ENCODE measurements around the gene METTL24. TPM values are rescaled to one million over a fixed set of nuclear protein-coding genes. Genes with fewer than 3 reads are reported as not detected.

The METTL24 gene
- total and polyA plus RNA-seq, 2 of the 8 experiments (the other 6 are each of a cell fraction or from before 2014, with no cell fraction given) = 0.30 to 0.39 TPM

DNA sequence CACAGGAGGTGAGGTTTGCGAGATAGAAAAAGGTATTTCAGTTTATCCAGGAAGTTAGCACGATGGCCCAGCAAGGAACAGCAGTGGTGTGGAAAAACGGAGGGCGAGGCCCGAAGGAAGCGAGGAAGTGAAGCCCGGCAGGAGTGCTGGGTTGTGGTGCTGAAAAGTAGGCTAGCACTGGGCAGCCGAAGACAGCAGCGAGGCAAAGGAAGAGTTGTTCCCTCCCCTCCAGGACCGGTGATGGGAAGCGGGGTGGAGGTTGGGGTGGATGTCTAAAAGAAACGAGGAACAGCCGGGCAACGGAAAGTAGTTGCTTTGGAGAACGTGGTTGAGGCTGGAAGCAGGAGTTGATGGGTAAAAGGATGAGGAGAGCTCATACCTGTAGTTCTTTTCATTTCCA lies 1.4 kb downstream of the METTL24 start:
- no peak overlapping the region; the same call in 1 of the 2 replicates for H4K8ac ChIP-seq (ENCODE audit: extremely low read depth, insufficient read depth, low read length)
- CTCF ChIA-PET (ENCODE audit: partially characterized antibody) = interaction anchor here (0.7 to 0.8 kb wide), 2 partner anchors 34 to 36 kb away, joined by 3 read pairs; no protein-coding TSS in a partner anchor
- H4K91ac ChIP-seq (replicated peaks; ENCODE audit: insufficient read length, low read length) = peak overlapping the region; percentile 12
- H4K20me1 ChIP-seq (replicated peaks in 1 of 2; ENCODE audit: control insufficient read depth in 1 of 2, insufficient read depth in 2 of 2, low read length in 2 of 2) = no peaks in the 10 kb centered on the region
- H3K4ac ChIP-seq (replicated peaks; ENCODE audit: insufficient read length, low read depth, low read length) = no peak overlapping the region
- no peak for DNase-seq (ENCODE audit: low read depth in 1 of 2, low spot score in 2 of 2)
- no peak overlapping the region; the same call in 1 of the 2 replicates for H3K18ac ChIP-seq (ENCODE audit: extremely low read depth, low read length)
- H3K79me1 ChIP-seq (ENCODE audit: low read depth, low read length) = no peaks in the 10 kb centered on the region
- peak overlapping the region; percentile 73 to 88; a peak in 3 of 4 replicates for H3K4me2 ChIP-seq (ENCODE audit: insufficient read depth in 1 of 2, low read depth in 2 of 2, low read length in 2 of 2)
- H2BK5ac ChIP-seq (ENCODE audit: low read depth, low read length) = 0 out of 2 replicates have a peak overlapping the region, but pooled peaks have one; percentile 30
- H3K9me3 ChIP-seq (ENCODE audit: insufficient read depth in 2 of 2, low read depth in 1 of 2, low read length in 1 of 2) = no peaks in the 10 kb centered on the region
- H2AK5ac ChIP-seq (ENCODE audit: low read depth, low read length) = peak overlapping the region; percentile 79; the same call in 1 of the 2 replicates
- WGBS, 2 experiments (ENCODE audit: extremely low coverage in 1 of 2, insufficient coverage in 1 of 2, insufficient read length in 1 of 2, insufficient replicate concordance in 2 of 2, low coverage in 1 of 2, low lambda C conversion rate in 2 of 2, missing lambda C conversion rate in 1 of 2) = 70% methylated on average over 15 of the region's 15 CpGs; no CpG with 5 or more reads in 1 of the 2 experiments
- H3K23ac ChIP-seq (ENCODE audit: insufficient read length) = no peak overlapping the region
- peak overlapping the region in 3 of 4 experiments; percentile 62 to 67 (median 65); a peak in 3 of 8 replicates for H3K4me3 ChIP-seq (ENCODE audit: extremely low read depth in 1 of 4, insufficient read depth in 2 of 4, low read depth in 3 of 4, low read length in 4 of 4)
- no peak overlapping the region for H3K14ac ChIP-seq (ENCODE audit: insufficient read length)
- no peak overlapping the region for H2BK15ac ChIP-seq (ENCODE audit: low read length)
- no peak overlapping the region; the same call in 1 of the 2 replicates for H2BK20ac ChIP-seq (ENCODE audit: low read length)
- no peak overlapping the region for H3K27ac ChIP-seq (ENCODE audit: low read depth, low read length)
- H3K36me3 ChIP-seq (ENCODE audit: control insufficient read depth in 2 of 4, insufficient read depth in 4 of 4, low read length in 3 of 4) = no peaks in the 10 kb centered on the region
- no peaks in the 10 kb centered on the region for H3K79me2 ChIP-seq (ENCODE audit: control insufficient read depth in 1 of 2, insufficient read depth in 2 of 2, low read length in 2 of 2)
- no peak overlapping the region for H2AFZ ChIP-seq (ENCODE audit: low read length)
- H3K23me2 ChIP-seq (ENCODE audit: low read depth, low read length) = peaks cover 4% of the 10 kb centered on the region; the same call in 1 of the 2 replicates
- no peak overlapping the region for H2BK12ac ChIP-seq (ENCODE audit: low read depth, low read length)
- no peak overlapping the region for H4K5ac ChIP-seq (ENCODE audit: insufficient read length, low read depth, low read length)
- H3K9ac ChIP-seq (replicated peaks in 1 of 4; ENCODE audit: extremely low read depth in 1 of 4, low read depth in 3 of 4, low read length in 3 of 4) = no peak overlapping the region
- TF ChIP-seq CBX8 (IDR thresholded peaks at IDR 0.05; ENCODE audit: borderline replicate concordance, low read depth, low read length) (no peak), SAP30 (IDR thresholded peaks at IDR 0.05; ENCODE audit: insufficient read depth, insufficient replicate concordance, low read length) (no peak)
- peaks cover 8 to 24% (median 18%) of the 10 kb centered on the region in 4 experiments for H3K27me3 ChIP-seq (replicated peaks in 1 of 4; ENCODE audit: control insufficient read depth in 3 of 4, extremely low read depth in 1 of 4, insufficient read depth in 3 of 4, low read length in 3 of 4)
- no peak overlapping the region for H2BK120ac ChIP-seq (replicated peaks; ENCODE audit: low read depth, low read length)
- H3K56ac ChIP-seq (replicated peaks; ENCODE audit: insufficient read length, low read depth, low read length) = no peak overlapping the region
- peaks cover 13 to 27% (median 23%) of the 10 kb centered on the region in 4 experiments for H3K4me1 ChIP-seq (replicated peaks in 1 of 4; ENCODE audit: control insufficient read depth in 3 of 4, insufficient read depth in 4 of 4, low read length in 3 of 4)
- POLR2A ChIA-PET (ENCODE audit: partially characterized antibody) = interaction anchor here (1.3 kb wide), 1 partner anchor 9 kb away, joined by 4 read pairs; no protein-coding TSS in a partner anchor
- peak; percentile 24 for FAIRE-seq
